Naive thymus-derived CD4-positive, alpha-beta T cell (primary cell): Measurements from ENCODE around the gene SARNP. TPM values are rescaled to one million over a fixed set of nuclear protein-coding genes. Genes with fewer than 3 reads are reported as not detected.

Source experiments
- ATAC-seq: fragments of 150-1000 bp; cut with Tn5 transposase; 2 replicates; pipeline ENCODE4 v1.10.0; 2021; ENCODE audit warnings: mild to moderate bottlenecking, moderate library complexity
- CTCF ChIA-PET: fragments of 350-600 bp; sonication (Branson Sonifier 250); formaldehyde crosslinking; loops from one replicate; lab custom pipeline; 2021; ENCODE audit warnings: antibody characterized with exemption; lab: Charles Lee
- POLR2A ChIA-PET: fragments of 350-600 bp; sonication (Branson Sonifier 250); formaldehyde crosslinking; loops from one replicate; lab custom pipeline; 2021; ENCODE audit warnings: antibody characterized with exemption, inconsistent platforms; lab: Charles Lee
- DNase-seq, 9 donors: peaks; one replicate each; pipeline versions ENCODE4 v3.0.0 to v3.0.0-alpha.2; 2020 to 2022; ENCODE audit warnings: mixed read lengths in 1 of 9
- H3K27ac ChIP-seq: one replicate; pipeline ENCODE4 v1.7.0; 2013; ENCODE audit warnings: mild to moderate bottlenecking, low read depth, low read length, moderate library complexity
- H3K27me3 ChIP-seq, 2 donors: one replicate each; pipeline ENCODE4 v1.7.0; 2013; ENCODE audit warnings: low read length in 2 of 2, mild to moderate bottlenecking in 2 of 2, moderate library complexity in 2 of 2; ENCODE audit not compliant: control insufficient read depth in 2 of 2, insufficient read depth in 2 of 2
- H3K36me3 ChIP-seq, 3 experiments: 1 replicate in 2 of 3; 2 replicates in 1 of 3; pipeline ENCODE4 v1.7.0; 2013; ENCODE audit warnings: low read length in 3 of 3, mild to moderate bottlenecking in 3 of 3, moderate library complexity in 1 of 3; ENCODE audit not compliant: insufficient read depth in 3 of 3, control insufficient read depth in 2 of 3
- H3K4me1 ChIP-seq, 2 donors: one replicate each; pipeline ENCODE4 v1.7.0; 2013; ENCODE audit warnings: low read length in 2 of 2, mild to moderate bottlenecking in 2 of 2, moderate library complexity in 1 of 2; ENCODE audit not compliant: control insufficient read depth in 2 of 2, insufficient read depth in 2 of 2
- H3K4me3 ChIP-seq: 2 replicates; pipeline ENCODE4 v1.7.0; 2013; ENCODE audit warnings: mild to moderate bottlenecking, low read length
- H3K9me3 ChIP-seq, 3 experiments: 1 replicate in 2 of 3; 2 replicates in 1 of 3; pipeline ENCODE4 v1.7.0; 2013; ENCODE audit warnings: low read length in 3 of 3; ENCODE audit not compliant: control insufficient read depth in 2 of 3
- H3K27ac Mint-ChIP-seq, 9 donors: one replicate each; pipeline ENCODE4 v1.8.0; 2020 to 2022; ENCODE audit warnings: mixed read lengths in 9 of 9, mild to moderate bottlenecking in 8 of 9, moderate library complexity in 5 of 9, inconsistent platforms in 2 of 9
- H3K27me3 Mint-ChIP-seq, 5 donors: one replicate each; pipeline ENCODE4 v1.8.0; 2021 to 2022; ENCODE audit warnings: mixed read lengths in 5 of 5, mild to moderate bottlenecking in 1 of 5
- H3K36me3 Mint-ChIP-seq, 5 donors: one replicate each; pipeline ENCODE4 v1.8.0; 2020 to 2022; ENCODE audit warnings: mixed read lengths in 5 of 5, mild to moderate bottlenecking in 3 of 5, inconsistent platforms in 1 of 5
- H3K4me1 Mint-ChIP-seq, 7 donors: one replicate each; pipeline ENCODE4 v1.8.0; 2020 to 2022; ENCODE audit warnings: mixed read lengths in 7 of 7, mild to moderate bottlenecking in 3 of 7, inconsistent platforms in 1 of 7
- H3K4me3 Mint-ChIP-seq, 10 donors: one replicate each; pipeline ENCODE4 v1.8.0; 2020 to 2022; ENCODE audit warnings: mild to moderate bottlenecking in 10 of 10, mixed read lengths in 10 of 10, moderate library complexity in 6 of 10, inconsistent platforms in 2 of 10
- H3K9me3 Mint-ChIP-seq, 11 donors: one replicate each; pipeline ENCODE4 v1.8.0; 2020 to 2022; ENCODE audit warnings: mixed read lengths in 11 of 11, mild to moderate bottlenecking in 4 of 11, inconsistent platforms in 1 of 11, moderate library complexity in 1 of 11
- intact Hi-C, 2 donors: fragments of 100-400 bp; cut with micrococcal nuclease; formaldehyde crosslinking; loops; one replicate each; pipeline ENCODE4 v1.15.1; 2023
- polyA plus RNA-seq, 2 donors: library from polyadenylated mRNA; unstranded; fragments of 300-500 nt; fragmentation: Illumina TruSeq; gene quantifications; one replicate each; pipeline ENCODE4 v1.2.3, GENCODE V29; 2021
- total RNA-seq, 6 experiments: library from RNA in 5 of 6; stranded (reverse) in 5 of 6; gene quantifications; 1 replicate in 5 of 6; 2 replicates in 1 of 6; pipeline ENCODE4 v1.2.3 and lab custom pipeline; 2021 to 2026

Gene SARNP
- total and polyA plus RNA-seq, 7 experiments from 2014 or later, result 28.0 to 115 (median 43.5) TPM

- no peak for ATAC-seq
- H3K9me3 ChIP-seq, result peaks cover 0 to 4% (median 0%) of the 10 kb centered on the region in 3 experiments
- H3K4me1 Mint-ChIP-seq, result peaks cover 0 to 2% (median 0%) of the 10 kb centered on the region in 7 donors
- no peak for DNase-seq
- no peak overlapping the region for H3K27ac ChIP-seq
- H3K36me3 Mint-ChIP-seq, result no peaks in the 10 kb centered on the region
- peaks cover 0 to 6% (median 0%) of the 10 kb centered on the region in 5 donors for H3K27me3 Mint-ChIP-seq
- no peaks in the 10 kb centered on the region for H3K4me1 ChIP-seq
- POLR2A ChIA-PET, result no interaction called here
- CTCF ChIA-PET, result no interaction called here
- no peak overlapping the region for H3K4me3 ChIP-seq
- no peak overlapping the region for H3K4me3 Mint-ChIP-seq
- no peak overlapping the region for H3K27ac Mint-ChIP-seq
- intact Hi-C loops, result loop anchor here in 1 of 2 donors (2.0 kb wide), 1 partner anchor 55 kb away; no protein-coding TSS in a partner anchor
- peaks cover 0 to 18% (median 5%) of the 10 kb centered on the region in 11 donors for H3K9me3 Mint-ChIP-seq
- no peaks in the 10 kb centered on the region for H3K27me3 ChIP-seq
- H3K36me3 ChIP-seq, result no peaks in the 10 kb centered on the region
Observed at GRCh38 chr12:55861396-55861795, 43.9 kb upstream of the SARNP start.

DNA sequence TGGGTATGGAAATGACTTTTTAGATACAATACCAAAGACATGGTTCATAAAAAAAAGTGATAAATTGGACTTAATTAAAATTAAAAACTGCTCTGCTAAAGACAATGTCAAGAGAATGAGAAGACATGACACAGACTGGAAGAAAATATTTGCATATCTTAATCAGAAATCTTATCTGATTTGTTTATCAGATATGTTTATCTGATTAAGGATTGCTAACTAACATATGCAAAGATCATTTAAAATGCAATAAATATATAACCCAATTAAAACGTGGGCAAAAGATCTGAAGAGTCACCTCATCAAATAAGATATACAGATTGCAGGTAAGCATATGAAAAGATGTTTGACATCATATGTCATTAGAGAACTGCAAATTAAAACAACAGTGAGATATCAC lies 35.2 kb upstream of the SARNP start:
- H3K9me3 ChIP-seq, result no peaks in the 10 kb centered on the region
- H3K27me3 ChIP-seq, result no peaks in the 10 kb centered on the region
- Mint-ChIP-seq H3K27ac (no peak overlapping the region), H3K4me1 (peaks cover 0 to under 1% (median 0%) of the 10 kb centered on the region in 7 donors), H3K9me3 (no peaks in the 10 kb centered on the region), H3K27me3 (peaks cover 0 to 25% (median 0%) of the 10 kb centered on the region in 5 donors), H3K36me3 (no peaks in the 10 kb centered on the region), H3K4me3 (no peak overlapping the region)
- no peaks in the 10 kb centered on the region for H3K36me3 ChIP-seq
- ChIA-PET CTCF (no interaction called here), POLR2A (no interaction called here)
- ATAC-seq, result no peak
- H3K4me1 ChIP-seq, result no peaks in the 10 kb centered on the region
- intact Hi-C loops, result no loop called here
- no peak overlapping the region for H3K4me3 ChIP-seq
- DNase-seq, result no peak
- H3K27ac ChIP-seq, result no peak overlapping the region

DNA sequence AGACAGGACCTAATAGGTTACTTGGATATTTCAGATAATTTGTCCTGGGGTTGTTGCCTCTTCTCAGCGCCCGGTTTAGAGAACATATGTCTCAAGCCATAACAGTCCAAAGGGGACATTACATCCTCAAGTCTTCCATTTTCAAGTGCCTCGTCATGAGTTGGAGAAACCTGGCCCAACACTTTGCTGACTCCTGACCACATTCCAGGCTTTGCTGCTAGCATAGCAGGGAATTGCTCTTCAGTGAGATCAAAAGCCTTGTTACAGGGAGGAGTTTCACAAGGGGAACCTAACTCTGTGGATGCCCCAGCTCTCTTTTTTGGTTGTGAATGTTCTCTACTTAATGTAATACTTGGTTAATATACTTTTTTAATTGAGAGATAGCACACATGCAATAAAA lies 33.4 kb upstream of the SARNP start:
- peaks cover 0 to 18% (median 0%) of the 10 kb centered on the region in 5 donors for H3K27me3 Mint-ChIP-seq
- ATAC-seq, result no peak
- ChIA-PET POLR2A (no interaction called here), CTCF (interaction anchor here (0.6 kb wide), 1 partner anchor 97 kb away, joined by 3 read pairs; no protein-coding TSS in a partner anchor)
- no peaks in the 10 kb centered on the region for H3K9me3 ChIP-seq
- intact Hi-C loops, result no loop called here
- H3K36me3 ChIP-seq, result no peaks in the 10 kb centered on the region
- H3K4me3 ChIP-seq, result no peak overlapping the region
- H3K4me3 Mint-ChIP-seq, result no peak overlapping the region
- H3K27me3 ChIP-seq, result no peaks in the 10 kb centered on the region
- H3K4me1 Mint-ChIP-seq, result peaks cover 0 to 5% (median 0%) of the 10 kb centered on the region in 7 donors
- H3K36me3 Mint-ChIP-seq, result no peaks in the 10 kb centered on the region
- DNase-seq, result no peak
- H3K4me1 ChIP-seq, result no peaks in the 10 kb centered on the region
- no peak overlapping the region for H3K27ac Mint-ChIP-seq
- no peaks in the 10 kb centered on the region for H3K9me3 Mint-ChIP-seq
- no peak overlapping the region for H3K27ac ChIP-seq

- Histone ChIP-seq H3K36me3 (no peaks in the 10 kb centered on the region), H3K9me3 (no peaks in the 10 kb centered on the region), H3K4me3 (no peak overlapping the region), H3K27me3 (no peaks in the 10 kb centered on the region), H3K27ac (no peak overlapping the region), H3K4me1 (no peaks in the 10 kb centered on the region)
- Mint-ChIP-seq H3K4me3 (no peak overlapping the region), H3K27ac (no peak overlapping the region), H3K9me3 (no peaks in the 10 kb centered on the region), H3K36me3 (no peaks in the 10 kb centered on the region), H3K27me3 (peaks cover 0 to 18% (median 0%) of the 10 kb centered on the region in 5 donors), H3K4me1 (peaks cover 0 to 5% (median 0%) of the 10 kb centered on the region in 7 donors)
- POLR2A ChIA-PET, result interaction anchor here (0.7 to 0.9 kb wide), 2 partner anchors 80 to 272 kb away, joined by 3 read pairs; no protein-coding TSS in a partner anchor
- CTCF ChIA-PET, result no interaction called here
- DNase-seq (no peak), ATAC-seq (no peak)
- intact Hi-C loops, result no loop called here
Observed at GRCh38 chr12:55850401-55850800, 32.9 kb upstream of the SARNP start.

- ChIA-PET CTCF (no interaction called here), POLR2A (interaction anchor here (0.7 to 0.9 kb wide), 2 partner anchors 81 to 272 kb away, joined by 3 read pairs; no protein-coding TSS in a partner anchor)
- Mint-ChIP-seq H3K27ac (no peak overlapping the region), H3K36me3 (no peaks in the 10 kb centered on the region), H3K9me3 (no peaks in the 10 kb centered on the region), H3K4me3 (no peak overlapping the region), H3K27me3 (peaks cover 0 to 18% (median 0%) of the 10 kb centered on the region in 5 donors), H3K4me1 (peaks cover 0 to 5% (median 0%) of the 10 kb centered on the region in 7 donors)
- intact Hi-C loops, result no loop called here
- H3K27ac ChIP-seq, result no peak overlapping the region
- no peak overlapping the region for H3K4me3 ChIP-seq
- no peaks in the 10 kb centered on the region for H3K9me3 ChIP-seq
- H3K27me3 ChIP-seq, result no peaks in the 10 kb centered on the region
- H3K4me1 ChIP-seq, result no peaks in the 10 kb centered on the region
- DNase-seq (no peak), ATAC-seq (no peak)
- H3K36me3 ChIP-seq, result no peaks in the 10 kb centered on the region
Observed at GRCh38 chr12:55849616-55850343, 32.3 kb upstream of the SARNP start.

DNA sequence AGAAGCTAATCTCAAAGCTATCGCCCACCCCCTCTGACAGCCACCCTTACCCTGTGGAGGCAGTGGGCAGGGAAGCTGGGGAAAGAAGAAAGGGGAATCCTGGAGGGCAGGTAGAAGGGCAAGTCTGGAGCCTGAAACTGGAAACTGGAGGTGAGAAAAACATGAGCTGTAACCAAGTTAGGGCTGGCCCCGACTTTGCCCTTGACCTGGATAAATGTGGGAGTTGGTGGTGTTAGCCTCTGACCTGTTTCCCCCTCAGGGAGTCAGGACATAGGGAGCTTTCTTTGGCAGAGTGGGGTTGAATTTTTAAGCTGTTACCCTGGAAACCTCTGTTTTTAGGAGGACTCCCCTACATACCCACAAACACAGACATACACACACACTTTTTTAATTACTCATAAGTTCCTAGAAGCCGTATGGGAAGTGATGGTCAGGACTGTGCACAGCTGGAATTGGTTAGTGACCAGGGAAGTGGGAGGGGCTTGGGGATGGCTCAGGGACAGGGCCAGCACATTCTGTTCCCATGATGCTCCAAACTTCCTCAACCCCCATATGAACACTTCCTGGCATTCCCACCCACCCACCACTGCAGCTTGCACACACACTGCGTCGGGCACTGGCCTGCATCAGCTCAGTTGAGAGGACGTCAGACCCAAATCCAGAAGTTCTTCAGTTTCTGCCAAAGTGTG lies 30.2 kb upstream of the SARNP start:
- no peak for DNase-seq
- POLR2A ChIA-PET, result interaction anchor here (2.0 kb wide), 1 partner anchor 18 kb away, joined by 5 read pairs; the partner anchor contains the start of gene DNAJC14
- CTCF ChIA-PET, result no interaction called here

More for the DNA sequence above, 30.2 kb upstream of the SARNP start:
- H3K4me3 Mint-ChIP-seq, result no peak overlapping the region
- H3K4me1 Mint-ChIP-seq, result peaks cover 0 to 5% (median 0%) of the 10 kb centered on the region in 7 donors
- H3K9me3 ChIP-seq, result no peaks in the 10 kb centered on the region
- H3K27me3 Mint-ChIP-seq, result peaks cover 0 to 17% (median 0%) of the 10 kb centered on the region in 5 donors
- H3K36me3 ChIP-seq, result no peaks in the 10 kb centered on the region
- no peaks in the 10 kb centered on the region for H3K4me1 ChIP-seq
- no peak overlapping the region for H3K4me3 ChIP-seq
- H3K27me3 ChIP-seq, result no peaks in the 10 kb centered on the region
- H3K27ac Mint-ChIP-seq, result peak overlapping the region in 1 of 9 donors; percentile 36
- ATAC-seq, result peak; percentile 79
- intact Hi-C loops, result no loop called here
- H3K9me3 Mint-ChIP-seq, result no peaks in the 10 kb centered on the region
- H3K36me3 Mint-ChIP-seq, result no peaks in the 10 kb centered on the region
- H3K27ac ChIP-seq, result no peak overlapping the region
